OCI-M2 (cell line): Measurements from ENCODE around the gene OR2K2.
"Not testable (repeated sequence)": the region's sequence is repeated elsewhere in the genome, so short reads cannot be mapped to it uniquely, and the experiment has no call there.

Experiments used
- DNase-seq: peaks from one replicate; lab custom pipeline; 2025; ENCODE audit not compliant: unreplicated experiment; lab: John Stamatoyannopoulos, UW

The OR2K2 gene, protein sequence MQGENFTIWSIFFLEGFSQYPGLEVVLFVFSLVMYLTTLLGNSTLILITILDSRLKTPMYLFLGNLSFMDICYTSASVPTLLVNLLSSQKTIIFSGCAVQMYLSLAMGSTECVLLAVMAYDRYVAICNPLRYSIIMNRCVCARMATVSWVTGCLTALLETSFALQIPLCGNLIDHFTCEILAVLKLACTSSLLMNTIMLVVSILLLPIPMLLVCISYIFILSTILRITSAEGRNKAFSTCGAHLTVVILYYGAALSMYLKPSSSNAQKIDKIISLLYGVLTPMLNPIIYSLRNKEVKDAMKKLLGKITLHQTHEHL

DNA sequence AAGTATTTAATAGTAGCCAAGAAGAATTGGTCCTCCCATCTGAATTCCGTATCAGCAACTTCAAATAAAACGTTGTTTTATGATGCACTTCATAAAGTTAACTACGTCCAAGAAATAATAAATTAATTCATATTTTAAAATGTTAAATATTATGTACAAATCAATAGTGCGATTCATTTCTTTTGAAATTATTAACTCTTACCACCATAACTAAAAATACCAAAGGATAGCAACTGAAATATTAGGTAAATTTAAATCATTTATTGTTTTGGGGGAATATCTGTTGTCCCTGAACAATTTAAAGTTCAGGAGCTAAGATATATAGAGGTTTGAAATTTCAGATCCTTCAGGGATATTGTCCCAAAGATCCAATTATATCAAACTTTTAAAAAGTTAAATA lies at the start of gene OR2K2:
OR2K2 (minus strand) TSS at position 101 of the 400 bp plus-strand sequence. CDS start 1,791 bp downstream, outside the sequence.
- DNase-seq: no peak

DNA sequence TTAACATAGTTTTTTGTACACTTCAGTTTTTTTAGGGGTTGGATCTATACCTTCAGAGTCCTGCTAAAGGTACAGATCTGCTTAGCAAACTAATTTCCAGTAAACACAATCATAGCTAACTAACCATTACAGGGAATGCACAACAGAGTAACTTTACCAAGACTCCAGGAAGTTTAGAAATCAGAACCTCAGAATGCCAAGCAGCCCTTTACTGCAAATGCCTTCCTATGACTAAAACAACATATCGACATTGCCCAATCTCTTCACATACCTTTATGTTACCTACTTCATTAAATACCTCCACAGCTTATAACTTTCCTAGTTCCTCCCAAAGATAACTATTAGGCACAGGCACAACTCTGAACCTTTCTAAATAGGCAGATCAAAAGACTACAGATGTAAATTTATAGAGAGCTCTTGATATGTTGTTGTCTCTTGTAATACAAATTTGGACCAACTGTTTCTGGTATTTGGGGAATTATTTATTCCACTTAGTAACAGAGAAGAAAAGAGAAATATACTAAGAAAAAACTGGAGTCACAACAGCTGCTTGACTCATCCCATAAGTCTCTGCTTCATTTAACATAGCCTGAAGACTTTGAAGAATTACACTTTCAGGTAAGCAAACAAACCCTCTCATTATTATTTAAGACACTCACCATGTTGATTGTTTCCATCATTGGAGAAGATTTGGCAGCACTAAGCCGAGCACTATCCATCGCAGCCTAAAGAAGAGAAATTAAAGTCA lies 46.0 kb upstream of the OR2K2 start:
- DNase-seq: no peak

DNA sequence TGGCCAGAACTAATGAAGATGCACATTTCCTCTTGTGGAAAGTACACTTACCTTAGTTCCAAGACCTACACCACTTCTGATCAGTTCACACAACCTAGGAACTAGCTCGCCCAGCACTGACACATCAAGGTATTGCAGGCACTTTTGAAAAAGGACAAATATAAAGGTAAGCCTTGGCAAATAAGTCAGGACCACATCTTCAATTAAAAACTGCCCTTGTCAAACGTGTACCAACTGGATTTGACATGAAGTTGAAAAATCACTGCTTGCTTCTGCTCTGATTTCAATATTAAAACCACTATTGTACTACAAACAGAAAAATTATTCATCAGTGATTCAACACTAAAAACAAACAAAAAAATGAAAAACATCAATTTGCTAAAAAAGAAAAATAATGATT lies 45.0 kb upstream of the OR2K2 start:
- no peak for DNase-seq

DNA sequence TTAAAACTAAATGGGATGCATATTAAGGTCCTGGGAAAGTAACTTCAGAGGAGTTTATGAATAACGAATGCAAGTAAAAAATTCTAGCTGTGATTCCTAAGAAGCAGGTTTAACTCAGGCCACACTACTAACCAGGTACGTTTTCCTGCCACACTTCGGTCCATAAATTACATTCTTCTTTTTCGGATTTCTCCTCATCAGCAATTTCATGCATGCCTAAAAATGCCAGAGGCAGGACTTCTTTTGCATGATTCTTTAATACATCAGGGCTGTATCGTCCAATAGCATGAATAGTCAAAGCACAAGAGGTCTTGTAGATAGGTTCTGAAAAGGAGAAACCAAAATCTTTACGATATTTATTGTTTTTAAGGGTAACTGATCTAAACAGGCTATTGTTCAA lies 42.3 kb upstream of the OR2K2 start:
- DNase-seq: no peak

- DNase-seq: no peak
Observed at GRCh38 chr9:111366978-111367377, 37.0 kb upstream of the OR2K2 start.

DNA sequence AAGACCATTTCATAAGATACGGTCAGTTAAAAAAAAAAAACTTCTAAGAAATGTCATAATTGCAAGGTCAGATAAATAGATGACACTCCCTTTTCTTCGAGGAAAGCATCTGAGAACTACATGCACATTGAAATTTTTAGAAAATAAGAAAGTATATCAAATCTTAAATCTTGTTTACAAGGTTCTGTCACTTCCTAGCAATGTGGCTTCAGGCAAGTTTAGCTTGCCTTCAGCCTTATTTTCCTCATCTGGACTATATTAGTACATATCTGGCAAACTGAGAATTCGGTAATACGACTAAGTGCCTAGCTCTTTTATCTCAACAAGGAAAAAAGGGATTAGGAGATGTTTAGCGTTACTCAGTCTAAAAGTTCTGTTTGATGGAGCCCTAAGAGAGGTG lies 32.5 kb upstream of the OR2K2 start:
- no peak for DNase-seq

DNA sequence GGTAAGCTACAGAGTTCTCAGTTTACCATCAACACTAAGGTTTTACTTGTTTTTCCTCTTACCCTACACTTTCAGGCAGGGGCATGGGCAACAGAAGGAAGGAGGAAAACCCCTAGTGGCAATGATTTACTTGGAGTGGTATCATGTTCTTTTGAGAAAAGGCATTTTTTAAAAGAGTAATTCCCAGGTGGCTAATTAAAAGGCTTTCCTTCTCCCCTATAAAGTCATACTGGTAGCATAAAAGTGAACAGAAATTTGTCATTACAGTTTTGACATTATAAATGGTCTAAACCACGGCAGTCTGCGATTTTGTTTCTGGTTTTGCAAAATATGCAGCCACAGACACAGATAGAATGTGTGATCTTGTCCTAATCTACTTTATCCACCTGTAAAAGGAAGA lies 30.9 kb upstream of the OR2K2 start:
- DNase-seq: no peak

- no peak for DNase-seq
Observed at GRCh38 chr9:111356481-111357244, 26.6 kb upstream of the OR2K2 start.

DNA sequence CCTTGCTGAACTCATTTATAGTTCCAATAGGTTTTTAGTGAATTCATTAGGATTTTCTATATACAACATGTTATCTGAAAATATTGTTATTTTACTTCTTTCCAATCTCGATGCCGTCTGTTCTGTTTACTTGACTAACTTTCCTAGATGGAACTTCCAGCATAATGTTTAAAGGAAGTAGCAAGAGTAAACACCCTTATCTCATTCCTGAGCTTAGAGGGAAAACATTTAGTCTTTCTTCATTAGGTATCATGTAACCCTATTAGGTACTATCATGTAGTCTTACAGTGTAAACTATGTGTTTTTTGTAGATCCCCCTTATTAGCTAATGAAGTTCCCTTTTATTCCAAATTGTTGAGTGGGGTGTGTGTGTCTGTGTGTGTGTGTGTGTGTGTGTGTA lies 22.5 kb upstream of the OR2K2 start:
- no peak for DNase-seq

DNA sequence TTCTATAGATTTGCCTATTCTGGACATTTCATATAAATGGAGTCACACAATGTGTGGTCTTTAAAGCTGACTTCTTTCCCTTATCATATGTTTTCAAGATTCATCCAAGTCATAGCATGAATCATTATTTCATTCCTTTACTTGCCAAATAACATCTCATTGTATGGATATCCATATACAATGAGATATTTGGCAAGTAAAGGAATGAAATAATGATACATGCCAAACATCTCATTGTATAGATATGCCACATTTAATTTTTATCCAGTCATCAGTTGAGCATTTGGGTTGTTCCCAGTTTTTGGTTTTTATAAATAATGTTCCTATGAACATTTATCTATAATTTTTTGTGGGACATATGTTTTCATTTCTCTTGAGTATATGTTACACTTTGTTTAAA lies 20.5 kb upstream of the OR2K2 start:
- no peak for DNase-seq

DNA sequence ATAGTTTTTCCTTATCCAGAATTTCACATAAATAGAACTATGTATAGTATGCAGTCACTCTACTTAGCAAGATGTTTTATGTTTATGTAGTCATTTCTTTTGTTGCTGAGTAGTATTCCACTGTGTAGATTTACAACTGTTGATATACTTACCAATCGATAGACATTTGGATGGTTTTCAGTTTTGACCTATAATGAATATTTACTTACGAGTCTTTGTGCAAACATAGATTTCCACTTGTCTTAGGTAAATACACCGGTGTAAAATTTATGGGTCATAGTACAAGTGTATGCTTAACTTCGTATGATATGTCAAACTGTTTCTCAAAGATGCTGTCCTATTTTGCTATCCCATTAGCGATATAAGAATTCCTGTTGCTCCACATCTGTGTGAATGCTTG lies 19.7 kb upstream of the OR2K2 start:
- DNase-seq: no peak

GRCh38 chr9:111348821-111349271 lies 18.8 kb upstream of the OR2K2 start:
- no peak for DNase-seq

GRCh38 chr9:111334318-111334863 lies 4.4 kb upstream of the OR2K2 start:
- DNase-seq: not testable (repeated sequence)

DNA sequence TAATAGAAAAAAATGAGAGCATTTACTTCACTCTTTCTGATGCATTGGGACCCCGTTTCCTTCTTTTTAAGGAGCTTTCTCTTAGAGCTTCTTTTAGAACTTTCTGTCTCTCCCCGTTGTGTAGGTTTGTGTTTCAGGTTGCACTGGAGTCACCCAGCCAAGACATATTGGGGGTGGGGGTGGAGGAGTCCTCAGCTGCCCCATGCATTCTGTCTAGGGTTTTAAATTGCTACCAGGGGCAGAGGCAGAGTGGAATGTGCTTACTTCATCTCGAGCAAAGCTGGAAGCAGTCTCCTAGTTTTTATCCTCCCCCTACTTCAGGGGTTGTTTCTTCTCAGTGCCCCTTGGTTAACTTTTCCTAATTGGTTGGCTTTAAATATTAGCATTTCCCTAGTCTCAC lies 9.4 kb downstream of the OR2K2 start:
- no peak for DNase-seq

- DNase-seq: no peak
Observed at GRCh38 chr9:111316796-111317195, 13.2 kb downstream of the OR2K2 start.

DNA sequence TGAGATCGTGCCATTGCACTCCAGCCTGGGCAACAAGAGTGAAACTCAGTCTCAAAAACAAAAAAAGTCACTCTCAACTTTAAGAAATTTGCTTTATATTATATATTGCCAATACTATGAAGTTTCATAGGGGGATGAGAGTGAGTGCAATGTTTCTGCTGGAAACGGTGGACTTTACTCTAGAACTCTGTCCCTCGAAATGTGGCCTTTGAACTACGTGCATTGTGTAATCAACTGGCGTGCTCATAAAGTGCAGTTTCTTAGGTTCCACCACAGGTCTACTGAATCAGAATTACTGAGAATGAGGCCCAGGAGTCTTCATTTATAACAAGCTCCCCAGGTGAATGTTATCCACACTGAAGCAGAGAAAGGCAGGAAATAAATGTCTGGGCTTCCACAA lies 24.1 kb downstream of the OR2K2 start:
- DNase-seq: no peak

DNA sequence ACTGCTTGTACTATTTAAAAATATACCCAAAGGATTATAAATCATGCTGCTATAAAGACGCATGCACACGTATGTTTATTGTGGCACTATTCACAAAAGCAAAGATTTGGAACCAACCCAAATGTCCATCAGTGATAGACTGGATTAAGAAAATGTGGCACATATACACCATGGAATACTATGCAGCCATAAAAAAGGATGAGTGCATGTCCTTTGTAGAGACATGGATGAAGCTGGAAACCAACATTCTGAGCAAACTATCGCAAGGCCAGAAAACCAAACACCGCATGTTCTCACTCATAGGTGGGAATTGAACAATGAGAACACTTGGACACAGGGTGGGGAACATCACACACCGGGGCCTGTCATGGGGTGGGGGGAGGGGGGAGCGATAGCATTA lies 26.0 kb downstream of the OR2K2 start:
- DNase-seq: not testable (repeated sequence)

DNA sequence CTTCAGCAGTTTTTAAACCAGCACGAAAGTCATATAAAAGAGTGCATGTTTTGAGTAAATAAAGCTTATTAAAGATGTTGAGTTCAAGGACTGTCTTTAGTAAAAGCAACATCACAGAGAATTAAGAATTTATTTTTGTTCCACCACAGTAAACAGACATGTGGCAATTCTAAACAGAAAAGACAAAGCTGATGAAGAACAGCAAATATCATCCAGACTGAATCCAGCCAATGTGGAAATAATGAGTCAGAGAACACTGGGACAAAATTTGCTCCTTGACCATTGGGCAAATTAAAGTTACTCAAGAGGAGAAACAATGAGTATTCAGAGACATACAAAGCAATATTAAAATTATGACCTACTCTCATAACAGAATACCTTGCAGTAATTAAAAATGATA lies 28.8 kb downstream of the OR2K2 start:
- DNase-seq: no peak

DNA sequence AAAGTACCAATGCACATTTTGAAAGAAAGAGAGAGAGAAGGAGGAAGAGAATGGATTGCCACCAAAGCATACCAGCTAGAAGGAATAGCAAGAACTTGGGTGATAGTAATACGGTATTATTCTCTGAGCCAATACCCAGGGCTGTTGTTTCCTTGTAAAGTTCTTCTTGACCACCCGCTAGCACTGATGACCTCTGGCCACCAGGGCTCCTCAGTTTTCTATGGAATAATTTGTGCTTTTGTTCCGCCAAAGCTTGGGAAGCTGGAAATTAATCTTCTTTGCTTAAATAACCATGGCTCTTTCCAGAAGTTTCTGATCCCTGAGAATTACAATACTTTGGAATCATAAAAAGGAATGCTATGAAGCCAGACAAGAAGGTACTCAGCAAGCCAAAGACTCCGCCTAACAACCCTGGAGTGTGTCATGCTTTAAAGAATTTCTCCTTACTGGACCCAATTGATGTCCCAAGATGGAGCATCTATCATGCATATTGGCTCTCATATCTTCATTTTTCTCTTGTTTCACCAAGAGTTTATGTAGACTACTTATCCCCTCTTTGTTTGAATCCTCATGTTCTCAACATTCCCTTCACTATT lies 29.8 kb downstream of the OR2K2 start:
- DNase-seq: no peak

DNA sequence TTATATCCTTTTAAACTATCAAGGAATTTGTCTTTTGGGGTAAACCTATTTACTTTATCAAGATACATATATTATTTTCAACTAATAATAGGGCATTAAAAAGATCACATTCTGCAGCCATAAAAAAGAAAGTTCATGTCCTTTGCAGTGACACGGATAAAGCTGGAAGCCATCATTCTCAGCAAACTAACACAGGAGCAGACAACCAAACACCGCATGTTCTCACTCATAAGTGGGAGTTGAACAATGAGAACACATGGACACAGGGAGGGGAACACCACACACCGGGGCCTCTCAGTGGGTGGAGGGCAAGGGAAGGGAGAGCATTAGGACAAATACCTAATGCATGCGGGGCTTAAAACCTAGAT lies 30.4 kb downstream of the OR2K2 start:
- not testable (repeated sequence) for DNase-seq
